ENCODE measurements around the gene STX2. TPM values are rescaled to one million over a fixed set of nuclear protein-coding genes. Genes with fewer than 3 reads are reported as not detected.
A peak's percentile ranks its signal among the peaks of the same experiment; 100 is the strongest.

STX2 gene
- total RNA-seq, 4 donors from 2014 or later: 4.8 to 12.0 (median 9.1) TPM

GRCh38 chr12:130835011-130835410 is 4.0 kb downstream of the STX2 start:
- H3K27ac ChIP-seq: no peak overlapping the region
- H3K27me3 ChIP-seq: no peaks in the 10 kb centered on the region
- TF ChIP-seq, protein P1, sequence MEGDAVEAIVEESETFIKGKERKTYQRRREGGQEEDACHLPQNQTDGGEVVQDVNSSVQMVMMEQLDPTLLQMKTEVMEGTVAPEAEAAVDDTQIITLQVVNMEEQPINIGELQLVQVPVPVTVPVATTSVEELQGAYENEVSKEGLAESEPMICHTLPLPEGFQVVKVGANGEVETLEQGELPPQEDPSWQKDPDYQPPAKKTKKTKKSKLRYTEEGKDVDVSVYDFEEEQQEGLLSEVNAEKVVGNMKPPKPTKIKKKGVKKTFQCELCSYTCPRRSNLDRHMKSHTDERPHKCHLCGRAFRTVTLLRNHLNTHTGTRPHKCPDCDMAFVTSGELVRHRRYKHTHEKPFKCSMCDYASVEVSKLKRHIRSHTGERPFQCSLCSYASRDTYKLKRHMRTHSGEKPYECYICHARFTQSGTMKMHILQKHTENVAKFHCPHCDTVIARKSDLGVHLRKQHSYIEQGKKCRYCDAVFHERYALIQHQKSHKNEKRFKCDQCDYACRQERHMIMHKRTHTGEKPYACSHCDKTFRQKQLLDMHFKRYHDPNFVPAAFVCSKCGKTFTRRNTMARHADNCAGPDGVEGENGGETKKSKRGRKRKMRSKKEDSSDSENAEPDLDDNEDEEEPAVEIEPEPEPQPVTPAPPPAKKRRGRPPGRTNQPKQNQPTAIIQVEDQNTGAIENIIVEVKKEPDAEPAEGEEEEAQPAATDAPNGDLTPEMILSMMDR (IDR thresholded peaks at IDR 0.05 in 4 of 5, conservative IDR thresholded peaks at IDR 0.05 in 1 of 5): no peak
- TF ChIP-seq POLR2A (IDR thresholded peaks at IDR 0.05): no peak
- intact Hi-C loops (cut with DNase I; ENCODE audit: low total_unique reads): loop anchor here (10.0 kb wide), 1 partner anchor 1250 kb away; no protein-coding TSS in a partner anchor
- in situ Hi-C loops (cut with MboI; ENCODE audit: low sequenced_read_pairs in 4 of 4): loop anchor here in 1 of 4 donors (5.0 kb wide), 1 partner anchor 37 kb away; the partner anchor contains the start of gene RAN
- DNase-seq (no peak), ATAC-seq (no peak)
- no peak overlapping the region for H3K4me3 ChIP-seq
- peaks cover 0 to 6% of the 10 kb centered on the region in 2 donors for H3K4me1 ChIP-seq
- H3K36me3 ChIP-seq: no peaks in the 10 kb centered on the region
- no peaks in the 10 kb centered on the region for H3K9me3 ChIP-seq

GRCh38 chr12:130832561-130833209 is 6.4 kb downstream of the STX2 start:
- intact Hi-C loops (cut with DNase I; ENCODE audit: low total_unique reads): loop anchor here (10.0 kb wide), 1 partner anchor 1252 kb away; no protein-coding TSS in a partner anchor
- Histone ChIP-seq H3K4me1 (no peaks in the 10 kb centered on the region), H3K36me3 (no peaks in the 10 kb centered on the region), H3K4me3 (no peak overlapping the region), H3K9me3 (no peaks in the 10 kb centered on the region), H3K27me3 (no peaks in the 10 kb centered on the region), H3K27ac (no peak overlapping the region)
- TF ChIP-seq POLR2A (IDR thresholded peaks at IDR 0.05): no peak
- TF ChIP-seq, protein P1 (IDR thresholded peaks at IDR 0.05 in 4 of 5, conservative IDR thresholded peaks at IDR 0.05 in 1 of 5): no peak
- DNase-seq (peak in 1 of 2 donors; percentile 52), ATAC-seq (peak; percentile 68 to 76)
- in situ Hi-C loops (cut with MboI; ENCODE audit: low sequenced_read_pairs in 4 of 4): no loop called here

- H3K4me1 ChIP-seq: no peaks in the 10 kb centered on the region
- no peaks in the 10 kb centered on the region for H3K9me3 ChIP-seq
- ATAC-seq (no peak), DNase-seq (no peak)
- intact Hi-C loops (cut with DNase I; ENCODE audit: low total_unique reads): loop anchor here (10.0 kb wide), 1 partner anchor 1253 kb away; no protein-coding TSS in a partner anchor
- no peak for TF ChIP-seq POLR2A (IDR thresholded peaks at IDR 0.05)
- TF ChIP-seq, protein P1 (IDR thresholded peaks at IDR 0.05 in 4 of 5, conservative IDR thresholded peaks at IDR 0.05 in 1 of 5): no peak
- H3K27ac ChIP-seq: no peak overlapping the region
- no peak overlapping the region for H3K4me3 ChIP-seq
- H3K36me3 ChIP-seq: no peaks in the 10 kb centered on the region
- H3K27me3 ChIP-seq: no peaks in the 10 kb centered on the region
- in situ Hi-C loops (cut with MboI; ENCODE audit: low sequenced_read_pairs in 4 of 4): no loop called here
Observed at GRCh38 chr12:130831876-130832405, 7.1 kb downstream of the STX2 start.

- Histone ChIP-seq H3K27me3 (no peaks in the 10 kb centered on the region), H3K27ac (no peak overlapping the region), H3K4me3 (no peak overlapping the region), H3K4me1 (no peaks in the 10 kb centered on the region), H3K36me3 (no peaks in the 10 kb centered on the region), H3K9me3 (no peaks in the 10 kb centered on the region)
- ATAC-seq (no peak), DNase-seq (no peak)
- intact Hi-C loops (cut with DNase I; ENCODE audit: low total_unique reads): loop anchor here (10.0 kb wide), 1 partner anchor 1254 kb away; no protein-coding TSS in a partner anchor
- in situ Hi-C loops (cut with MboI; ENCODE audit: low sequenced_read_pairs in 4 of 4): no loop called here
- TF ChIP-seq, protein P1 (IDR thresholded peaks at IDR 0.05 in 4 of 5, conservative IDR thresholded peaks at IDR 0.05 in 1 of 5): no peak
- no peak for TF ChIP-seq POLR2A (IDR thresholded peaks at IDR 0.05)
Observed at GRCh38 chr12:130831246-130831645, 7.8 kb downstream of the STX2 start.

Data from gastrocnemius medialis (tissue), 4 donors.